Anterior cingulate cortex (tissue), 58 donors: ENCODE results near the gene PAF1.
"Not testable (repeated sequence)": the region's sequence is repeated elsewhere in the genome, so short reads cannot be mapped to it uniquely, and the experiment has no call there.

Source experiments
- DNase-seq, 58 donors: peaks; one replicate each; lab custom pipeline; 2025; lab: John Stamatoyannopoulos, UW

Gene PAF1

GRCh38 chr19:39362682-39363657, 27.9 kb downstream of the PAF1 start:
- no peak for DNase-seq

GRCh38 chr19:39360599-39360998, 30.3 kb downstream of the PAF1 start:
- no peak for DNase-seq

- peak in 1 of 58 donors; percentile 11 for DNase-seq
These were observed 31.9 kb downstream of the PAF1 start for GRCh38 chr19:39359026-39359425.

DNA sequence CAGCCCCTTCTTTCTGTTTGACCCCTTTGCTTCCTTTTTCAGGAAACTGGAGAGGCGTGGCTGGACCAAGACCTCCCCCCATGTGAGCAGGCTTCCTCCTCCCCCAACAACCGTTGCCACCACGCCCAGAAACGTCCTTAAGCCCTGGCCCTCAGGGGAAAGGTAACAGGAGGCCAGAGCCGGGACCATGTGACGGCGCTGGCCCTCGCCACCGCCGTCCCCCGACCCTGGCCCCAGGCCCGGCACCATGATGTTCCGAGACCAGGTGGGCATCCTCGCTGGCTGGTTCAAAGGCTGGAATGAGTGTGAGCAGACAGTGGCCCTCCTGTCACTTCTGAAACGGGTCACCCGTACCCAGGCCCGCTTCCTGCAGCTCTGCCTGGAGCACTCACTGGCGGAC, 34.3 kb downstream of the PAF1 start:
- DNase-seq = no peak

- no peak for DNase-seq
These were observed 34.8 kb downstream of the PAF1 start for GRCh38 chr19:39356073-39356472.

- DNase-seq = peak in 37 of 58 donors; percentile 6 to 83 (median 48)
These were observed 35.7 kb downstream of the PAF1 start for GRCh38 chr19:39355253-39355652.

- DNase-seq = peak in 26 of 58 donors; percentile 9 to 79 (median 36)
These were observed 38.3 kb downstream of the PAF1 start for GRCh38 chr19:39352381-39353255.

GRCh38 chr19:39351537-39352064, 39.3 kb downstream of the PAF1 start:
- peak in 7 of 58 donors; percentile 3 to 65 (median 15) for DNase-seq

DNA sequence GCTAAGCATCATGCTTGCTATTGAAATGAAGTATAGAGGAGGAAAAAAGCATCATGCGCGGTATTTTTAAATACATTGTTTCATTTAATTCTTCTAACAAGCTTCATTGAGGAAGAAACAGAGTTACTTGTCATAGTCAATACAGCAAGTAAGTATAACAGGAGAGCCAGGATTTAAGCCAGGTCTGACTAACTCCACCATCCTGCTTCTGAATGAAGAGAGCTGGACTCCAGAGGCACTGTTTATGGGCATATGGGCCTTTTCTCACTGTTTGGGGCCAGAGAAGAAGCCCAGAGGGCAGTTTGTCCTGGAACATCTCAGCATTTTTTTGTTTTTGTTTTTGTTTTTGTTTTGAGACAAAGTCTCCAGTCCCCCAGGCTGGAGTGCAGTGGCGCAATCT, 40.8 kb downstream of the PAF1 start:
- no peak for DNase-seq

GRCh38 chr19:39349326-39349725, 41.6 kb downstream of the PAF1 start:
- peak in 5 of 58 donors; percentile 9 to 43 (median 22) for DNase-seq

GRCh38 chr19:39347332-39348164, 43.4 kb downstream of the PAF1 start:
- no peak for DNase-seq

GRCh38 chr19:39345956-39346355, 45.0 kb downstream of the PAF1 start:
- no peak for DNase-seq

DNA sequence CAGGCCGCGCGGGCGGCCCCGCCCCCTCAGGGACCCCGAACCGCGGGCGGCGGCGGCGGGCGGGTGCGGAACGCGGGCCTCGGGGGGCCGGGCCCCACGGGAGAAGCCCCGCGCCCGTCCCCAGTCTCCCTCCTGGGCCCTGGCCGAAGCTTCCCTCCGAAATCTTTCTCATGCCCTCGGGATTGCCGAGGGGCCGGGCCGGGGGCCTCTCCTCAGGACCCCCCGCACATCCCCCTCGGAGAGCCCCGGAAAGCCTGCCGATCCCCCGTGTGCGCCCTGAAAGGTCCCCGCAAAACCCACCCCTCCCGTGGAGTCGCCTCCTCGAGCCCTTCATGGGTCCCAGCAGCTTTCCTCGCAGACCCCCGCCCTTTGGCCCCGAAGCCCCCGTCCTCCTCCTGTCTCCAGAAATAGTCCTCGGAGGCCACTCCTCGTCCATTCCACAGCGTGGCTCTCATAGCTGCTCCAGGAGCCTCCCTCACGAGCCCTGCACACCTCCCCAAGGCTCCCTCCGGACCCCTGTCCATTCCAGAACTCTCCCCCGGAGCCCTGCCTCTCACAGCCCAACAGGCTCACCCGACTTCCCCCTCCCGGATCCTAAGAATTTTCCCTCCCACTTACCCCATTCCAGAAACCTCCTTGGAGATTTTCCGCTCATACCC, 48.1 kb downstream of the PAF1 start:
- DNase-seq = peak in 3 of 58 donors; percentile 5 to 20 (median 15)

DNA sequence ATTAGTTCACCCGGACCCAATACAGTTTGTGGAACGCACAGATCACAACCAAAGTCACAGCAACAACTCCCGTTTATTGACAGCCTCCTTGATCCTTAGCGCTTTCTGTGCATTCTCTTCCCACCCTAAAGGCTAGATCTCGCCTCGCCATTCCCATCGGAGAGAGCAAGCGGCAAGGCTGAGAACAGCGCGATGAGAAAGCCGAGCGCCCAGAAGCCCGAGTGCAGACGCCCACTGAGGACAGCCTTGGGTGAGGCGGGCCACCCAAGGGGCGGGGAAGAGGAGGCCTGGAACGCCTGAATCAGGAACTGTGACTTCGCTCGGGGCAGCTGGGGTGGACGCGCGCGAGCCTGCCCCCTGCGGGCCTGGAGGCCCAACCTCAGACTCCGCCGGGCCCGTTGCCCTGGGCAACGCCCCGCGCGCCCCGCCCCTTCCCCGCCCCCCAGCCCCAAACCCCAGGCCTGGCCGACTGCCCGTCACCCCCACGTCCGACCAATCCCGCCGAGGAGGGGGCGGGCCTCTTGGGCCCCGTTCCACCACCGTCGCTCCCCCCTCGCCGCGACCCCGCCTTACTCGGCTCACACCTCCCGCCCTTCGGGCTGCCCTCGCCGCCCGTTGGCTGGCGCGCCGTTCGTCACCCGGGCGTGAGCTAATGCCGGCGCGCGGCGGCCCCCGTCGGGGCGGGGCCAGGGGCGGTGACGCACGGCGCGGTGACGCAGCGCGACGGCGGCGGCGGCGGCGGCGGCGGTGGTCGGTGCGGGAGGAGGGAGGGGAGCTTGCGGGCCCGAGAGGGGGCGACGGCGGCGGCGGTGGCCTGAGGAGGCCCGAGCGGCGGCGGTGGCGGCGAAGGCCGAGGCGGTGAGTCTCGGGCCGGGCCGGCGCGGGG, 48.9 kb downstream of the PAF1 start, which contains the start of gene SAMD4B:
Gene SAMD4B (plus strand): TSS at position 703 of the 886 bp plus-strand sequence. CDS start 14,473 bp downstream, outside the sequence.
- peak; percentile 81 to 99 (median 98) for DNase-seq

GRCh38 chr19:39341129-39341718, 49.7 kb downstream of the PAF1 start:
- peak in 10 of 58 donors; percentile 26 to 59 (median 50) for DNase-seq

DNA sequence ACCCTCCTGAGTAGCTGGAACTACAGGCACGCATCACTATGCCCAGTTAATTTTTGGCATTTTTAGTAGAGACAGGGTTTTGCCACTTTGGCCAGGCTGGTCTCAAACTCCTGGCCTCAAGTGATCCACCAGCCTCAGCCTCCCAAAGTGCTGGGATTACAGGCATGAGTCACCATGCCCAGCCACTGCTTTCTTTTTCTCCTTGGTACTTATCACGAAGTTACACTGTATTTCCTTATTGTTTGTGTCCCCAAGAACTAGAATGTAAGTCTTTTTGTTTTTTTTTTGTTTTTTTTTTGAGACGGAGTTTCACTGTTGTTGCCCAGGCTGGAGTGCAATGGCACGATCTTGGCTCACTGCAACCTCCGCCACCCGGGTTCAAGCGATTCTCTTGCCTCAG, 50.8 kb downstream of the PAF1 start:
- not testable (repeated sequence) for DNase-seq

- DNase-seq = no peak
These were observed 51.2 kb downstream of the PAF1 start for GRCh38 chr19:39339674-39340073.

DNA sequence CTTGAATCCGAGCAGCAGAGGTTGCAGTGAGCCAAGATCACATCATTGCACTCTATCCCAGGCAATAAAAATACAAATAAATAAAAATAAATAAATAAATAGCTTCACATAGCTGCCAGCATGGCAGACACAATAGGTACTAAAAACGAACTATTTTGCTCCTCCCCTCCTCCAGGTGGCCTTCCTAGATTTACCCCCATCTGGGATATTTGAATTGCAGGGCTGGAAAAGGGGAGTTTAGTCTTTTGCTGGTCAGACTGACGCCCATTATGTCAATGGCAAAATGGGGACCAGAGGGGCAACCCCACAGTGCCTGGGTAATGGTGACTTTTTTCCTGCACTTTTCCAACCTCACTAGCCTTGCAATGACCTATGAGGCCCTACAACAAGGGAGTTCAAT, 54.4 kb downstream of the PAF1 start:
- DNase-seq = no peak
